GM21786 (cell line): ENCODE results near the gene MRLN.

Experiments
- ATAC-seq: cut with Tn5 transposase; IDR thresholded peaks from one replicate; pipeline ENCODE4 v1.9.1; 2021; ENCODE audit not compliant: unreplicated experiment

Gene MRLN

GRCh38 chr10:59706851-59707797, 46.1 kb downstream of the MRLN start:
- ATAC-seq: no peak

- no peak for ATAC-seq
Measured at GRCh38 chr10:59705931-59706330, 47.3 kb downstream of the MRLN start.

- ATAC-seq: no peak
Measured at GRCh38 chr10:59704630-59705029, 48.6 kb downstream of the MRLN start.

GRCh38 chr10:59702347-59702746, 50.9 kb downstream of the MRLN start:
- ATAC-seq: no peak

GRCh38 chr10:59700709-59701108, 52.5 kb downstream of the MRLN start:
- ATAC-seq: no peak

GRCh38 chr10:59698326-59698725, 54.9 kb downstream of the MRLN start:
- no peak for ATAC-seq

GRCh38 chr10:59695637-59696036, 57.6 kb downstream of the MRLN start:
- ATAC-seq: no peak

- ATAC-seq: peak; percentile 51
Measured at GRCh38 chr10:59694936-59695335, 58.3 kb downstream of the MRLN start.

- no peak for ATAC-seq
Measured at GRCh38 chr10:59692113-59692512, 61.1 kb downstream of the MRLN start.

GRCh38 chr10:59688921-59689351, 64.3 kb downstream of the MRLN start:
- no peak for ATAC-seq

GRCh38 chr10:59687657-59688056, 65.6 kb downstream of the MRLN start:
- no peak for ATAC-seq
